ENCODE results near the gene OXCT1.
A peak's percentile ranks its signal among the peaks of the same experiment; 100 is the strongest.
"Not testable (repeated sequence)": the region's sequence is repeated elsewhere in the genome, so short reads cannot be mapped to it uniquely, and the experiment has no call there.

OXCT1 gene

GRCh38 chr5:41871852-41872251 lies 1.6 kb upstream of the OXCT1 start:
- DNase-seq: peak; percentile 35

- DNase-seq: no peak
These were observed 413 bp upstream of the OXCT1 start for GRCh38 chr5:41870627-41871048.

- DNase-seq: no peak
These were observed 988 bp downstream of the OXCT1 start for GRCh38 chr5:41869151-41869723.

GRCh38 chr5:41863871-41864486 lies 6.2 kb downstream of the OXCT1 start:
- no peak for DNase-seq

GRCh38 chr5:41858890-41859289 lies 11.3 kb downstream of the OXCT1 start:
- DNase-seq: no peak

GRCh38 chr5:41857989-41858388 lies 12.2 kb downstream of the OXCT1 start:
- DNase-seq: no peak

GRCh38 chr5:41856644-41857491 lies 13.4 kb downstream of the OXCT1 start:
- DNase-seq: peak; percentile 38

- DNase-seq: no peak
These were observed 17.9 kb downstream of the OXCT1 start for GRCh38 chr5:41852293-41852692.

- no peak for DNase-seq
These were observed 19.1 kb downstream of the OXCT1 start for GRCh38 chr5:41851116-41851515.

- no peak for DNase-seq
These were observed 21.2 kb downstream of the OXCT1 start for GRCh38 chr5:41848983-41849382.

GRCh38 chr5:41845751-41846150 lies 24.5 kb downstream of the OXCT1 start:
- not testable (repeated sequence) for DNase-seq

GRCh38 chr5:41844502-41844901 lies 25.7 kb downstream of the OXCT1 start:
- no peak for DNase-seq

GRCh38 chr5:41843456-41844370 lies 26.5 kb downstream of the OXCT1 start:
- DNase-seq: no peak

GRCh38 chr5:41842777-41843176 lies 27.4 kb downstream of the OXCT1 start:
- DNase-seq: no peak

- DNase-seq: no peak
These were observed 28.9 kb downstream of the OXCT1 start for GRCh38 chr5:41841325-41841724.

- DNase-seq: no peak
These were observed 30.0 kb downstream of the OXCT1 start for GRCh38 chr5:41840251-41840650.

GRCh38 chr5:41837793-41838192 lies 32.4 kb downstream of the OXCT1 start:
- no peak for DNase-seq

- peak; percentile 62 for DNase-seq
These were observed 34.6 kb downstream of the OXCT1 start for GRCh38 chr5:41835645-41836044.

GRCh38 chr5:41834506-41834905 lies 35.7 kb downstream of the OXCT1 start:
- DNase-seq: no peak

- DNase-seq: no peak
These were observed 37.8 kb downstream of the OXCT1 start for GRCh38 chr5:41832430-41832829.

- DNase-seq: no peak
These were observed 39.1 kb downstream of the OXCT1 start for GRCh38 chr5:41831155-41831554.

GRCh38 chr5:41827792-41828191 lies 42.4 kb downstream of the OXCT1 start:
- no peak for DNase-seq

GRCh38 chr5:41822036-41822435 lies 48.2 kb downstream of the OXCT1 start:
- DNase-seq: no peak
